Aorta (tissue), 5 donors: Measurements from ENCODE around the gene KLHL29. TPM values are rescaled to one million over a fixed set of nuclear protein-coding genes. Genes with fewer than 3 reads are reported as not detected.

Experiments used
- ATAC-seq: fragments of 200-7000 bp; cut with Tn5 transposase; one replicate; pipeline ENCODE4 v1.9.1; 2022; ENCODE audit warnings: moderate library complexity; ENCODE audit not compliant: low FRiP score
- DNase-seq, 2 donors: peaks; one replicate each; pipeline ENCODE4 v3.0.0-alpha.2; 2020
- H3K27ac ChIP-seq, 2 donors: one replicate each; pipeline ENCODE4 v1.5.1; 2013; ENCODE audit warnings: low read length in 2 of 2, mild to moderate bottlenecking in 2 of 2, moderate library complexity in 2 of 2, control low read depth in 1 of 2, inconsistent platforms in 1 of 2, low read depth in 1 of 2
- H3K27me3 ChIP-seq, 2 donors: one replicate each; pipeline ENCODE4 v1.6.1; 2013; ENCODE audit warnings: control low read depth in 1 of 2, low read length in 1 of 2, mild to moderate bottlenecking in 1 of 2, moderate library complexity in 1 of 2; ENCODE audit not compliant: insufficient read depth in 2 of 2, control insufficient read depth in 1 of 2
- H3K36me3 ChIP-seq, 2 donors: one replicate each; pipeline ENCODE4 v1.6.1; 2013; ENCODE audit warnings: control low read depth in 1 of 2, low read length in 1 of 2, mild to moderate bottlenecking in 1 of 2; ENCODE audit not compliant: insufficient read depth in 2 of 2, control insufficient read depth in 1 of 2
- H3K4me1 ChIP-seq, 2 donors: one replicate each; pipeline ENCODE4 v1.6.1; 2013; ENCODE audit warnings: low read length in 2 of 2, control low read depth in 1 of 2, mild to moderate bottlenecking in 1 of 2, moderate library complexity in 1 of 2; ENCODE audit not compliant: insufficient read depth in 2 of 2, control insufficient read depth in 1 of 2
- H3K4me3 ChIP-seq, 2 donors: one replicate each; pipeline ENCODE4 v1.5.1; 2013; ENCODE audit warnings: low read length in 2 of 2, control low read depth in 1 of 2, mild to moderate bottlenecking in 1 of 2
- H3K9me3 ChIP-seq: one replicate; pipeline ENCODE4 v1.6.1; 2013; ENCODE audit warnings: mild to moderate bottlenecking, low read length; ENCODE audit not compliant: control insufficient read depth
- WGBS, 2 donors: extraction: QIAGEN DNeasy Blood & Tissue Kit; methylation state at CpG; one replicate each; pipeline ENCODE4 v1.1.7; 2013; 5-methylcytosine and 5-hydroxymethylcytosine counted together
- intact Hi-C, 2 donors: fragments of 100-400 bp; cut with DNase I; formaldehyde crosslinking; loops; one replicate each; pipeline versions ENCODE4 v1.14.2 to v1.15.0; 2022
- polyA plus RNA-seq, 2 donors: library from polyadenylated mRNA; stranded (reverse); fragments of 200-250 nt; gene quantifications; one replicate each; pipeline ENCODE4 v1.2.3, GENCODE V29; 2013
- total RNA-seq, 2 donors: library from RNA; stranded (reverse); fragmentation: NEBNext Ultra II Directional; extraction: Animal tissue kit (Norgen Biotek cat#: 25700); gene quantifications; one replicate each; pipeline ENCODE4 v1.2.1, GENCODE V29; 2021
- donor health status: healthy with polysubstance abuse.
- donor health status: Bipolar disorder and iron deficiency.
- donor health status: DM: no; HTN: no; CAD: no.
- donor health status: DM: no; HTN: no; CAD: no.
- donor health status: DM: yes; HTN: yes; CAD: no.

Gene KLHL29
- total and polyA plus RNA-seq, 4 donors, result 0.75 to 13.4 (median 8.1) TPM

- H3K27me3 ChIP-seq, result no peaks in the 10 kb centered on the region
- intact Hi-C loops, result no loop called here
- ATAC-seq (no peak), DNase-seq (peak; percentile 40 to 56)
- H3K4me1 ChIP-seq, result no peaks in the 10 kb centered on the region
- 94 to 95% methylated on average over 14 of the region's 14 CpGs for WGBS, 2 donors
- no peak overlapping the region for H3K27ac ChIP-seq
- no peaks in the 10 kb centered on the region for H3K9me3 ChIP-seq
- H3K4me3 ChIP-seq, result no peak overlapping the region
- H3K36me3 ChIP-seq, result peaks cover 0 to 3% of the 10 kb centered on the region in 2 donors
Observed at GRCh38 chr2:23692263-23692662, 307.3 kb downstream of the KLHL29 start.

GRCh38 chr2:23692851-23693605 is 308.0 kb downstream of the KLHL29 start:
- 96% methylated on average over 28 of the region's 28 CpGs for WGBS, 2 donors
- no peak overlapping the region for H3K27ac ChIP-seq
- no peak overlapping the region for H3K4me3 ChIP-seq
- H3K9me3 ChIP-seq, result no peaks in the 10 kb centered on the region
- H3K27me3 ChIP-seq, result no peaks in the 10 kb centered on the region
- intact Hi-C loops, result no loop called here
- DNase-seq, result peak; percentile 38 to 68
- no peak for ATAC-seq
- no peaks in the 10 kb centered on the region for H3K4me1 ChIP-seq
- peaks cover 0 to 3% of the 10 kb centered on the region in 2 donors for H3K36me3 ChIP-seq

- DNase-seq (peak; percentile 20 to 45), ATAC-seq (no peak)
- H3K4me1 ChIP-seq, result no peaks in the 10 kb centered on the region
- no peaks in the 10 kb centered on the region for H3K27me3 ChIP-seq
- H3K4me3 ChIP-seq, result no peak overlapping the region
- H3K27ac ChIP-seq, result no peak overlapping the region
- intact Hi-C loops, result no loop called here
- WGBS, 2 donors, result 90 to 94% methylated on average over 5 of the region's 5 CpGs
- peaks cover 0 to 3% of the 10 kb centered on the region in 2 donors for H3K36me3 ChIP-seq
- no peaks in the 10 kb centered on the region for H3K9me3 ChIP-seq
Observed at GRCh38 chr2:23693606-23693951, 308.6 kb downstream of the KLHL29 start.

- intact Hi-C loops, result no loop called here
- no peaks in the 10 kb centered on the region for H3K27me3 ChIP-seq
- no peak for DNase-seq
- peaks cover 0 to 5% of the 10 kb centered on the region in 2 donors for H3K36me3 ChIP-seq
- no peak overlapping the region for H3K27ac ChIP-seq
- no peak for ATAC-seq
- no peaks in the 10 kb centered on the region for H3K4me1 ChIP-seq
- H3K4me3 ChIP-seq, result no peak overlapping the region
- WGBS, 2 donors, result 89% methylated on average over 21 of the region's 21 CpGs
- H3K9me3 ChIP-seq, result no peaks in the 10 kb centered on the region
Observed at GRCh38 chr2:23694058-23695045, 309.4 kb downstream of the KLHL29 start.

- no peak overlapping the region for H3K27ac ChIP-seq
- intact Hi-C loops, result no loop called here
- H3K4me1 ChIP-seq, result no peaks in the 10 kb centered on the region
- DNase-seq, result peak; percentile 34 to 73
- H3K4me3 ChIP-seq, result no peak overlapping the region
- no peaks in the 10 kb centered on the region for H3K27me3 ChIP-seq
- WGBS, 2 donors, result 93 to 96% methylated on average over 24 of the region's 24 CpGs
- peaks cover 0 to 6% of the 10 kb centered on the region in 2 donors for H3K36me3 ChIP-seq
- no peaks in the 10 kb centered on the region for H3K9me3 ChIP-seq
- ATAC-seq, result no peak
Observed at GRCh38 chr2:23695214-23695889, 310.4 kb downstream of the KLHL29 start.

- H3K27ac ChIP-seq, result no peak overlapping the region
- peaks cover 0 to 5% of the 10 kb centered on the region in 2 donors for H3K36me3 ChIP-seq
- intact Hi-C loops, result no loop called here
- H3K27me3 ChIP-seq, result no peaks in the 10 kb centered on the region
- 95% methylated on average over 32 of the region's 32 CpGs for WGBS, 2 donors
- H3K4me1 ChIP-seq, result no peaks in the 10 kb centered on the region
- ATAC-seq (no peak), DNase-seq (peak; percentile 21 to 71)
- H3K9me3 ChIP-seq, result no peaks in the 10 kb centered on the region
- no peak overlapping the region for H3K4me3 ChIP-seq
Observed at GRCh38 chr2:23695890-23696751, 311.1 kb downstream of the KLHL29 start.

GRCh38 chr2:23696752-23697045 is 311.7 kb downstream of the KLHL29 start:
- H3K4me3 ChIP-seq, result no peak overlapping the region
- H3K27ac ChIP-seq, result no peak overlapping the region
- no peaks in the 10 kb centered on the region for H3K27me3 ChIP-seq
- WGBS, 2 donors, result 96 to 99% methylated on average over 5 of the region's 5 CpGs
- no peaks in the 10 kb centered on the region for H3K9me3 ChIP-seq
- intact Hi-C loops, result no loop called here
- ATAC-seq (no peak), DNase-seq (peak in 1 of 2 donors; percentile 41)
- H3K4me1 ChIP-seq, result no peaks in the 10 kb centered on the region
- H3K36me3 ChIP-seq, result peaks cover 0 to 5% of the 10 kb centered on the region in 2 donors
